HAP-1 (cell line): ENCODE data around the gene SMAD1.

Source experiments
- DNase-seq, 2 experiments: peaks; one replicate each; pipeline ENCODE4 v3.0.0-alpha.2; 2016 to 2020; ENCODE audit warnings: low spot score in 2 of 2
- H3K27me3 ChIP-seq: fragments of 250-450 bp; sonication (Bioruptor Pico); 2 replicates; pipeline ENCODE4 v1.5.1; 2020; ENCODE audit warnings: low read depth, mild to moderate bottlenecking, moderate library complexity
- H3K36me3 ChIP-seq: fragments of 250-450 bp; sonication (Bioruptor Pico); replicated peaks from 2 replicates; pipeline ENCODE4 v1.5.1; 2020; ENCODE audit warnings: mild to moderate bottlenecking
- H3K4me1 ChIP-seq: fragments of 250-450 bp; sonication (Bioruptor Pico); 2 replicates; pipeline ENCODE4 v1.5.1; 2020; ENCODE audit warnings: mild to moderate bottlenecking
- H3K4me3 ChIP-seq: fragments of 250-450 bp; sonication (Bioruptor Pico); 2 replicates; pipeline ENCODE4 v1.5.1; 2020; ENCODE audit warnings: mild to moderate bottlenecking, moderate library complexity
- H3K9me3 ChIP-seq: fragments of 250-450 bp; sonication (Bioruptor Pico); 2 replicates; pipeline ENCODE4 v1.5.1; 2020; ENCODE audit warnings: mild to moderate bottlenecking, moderate library complexity
- in situ Hi-C: fragments of 300-500 bp; cut with MboI; formaldehyde crosslinking; loops from 3 replicates; pipeline ENCODE4 v1.14.3; 2020; ENCODE audit warnings: low sequenced_read_pairs, inconsistent platforms, mixed read lengths

The SMAD1 gene

DNA sequence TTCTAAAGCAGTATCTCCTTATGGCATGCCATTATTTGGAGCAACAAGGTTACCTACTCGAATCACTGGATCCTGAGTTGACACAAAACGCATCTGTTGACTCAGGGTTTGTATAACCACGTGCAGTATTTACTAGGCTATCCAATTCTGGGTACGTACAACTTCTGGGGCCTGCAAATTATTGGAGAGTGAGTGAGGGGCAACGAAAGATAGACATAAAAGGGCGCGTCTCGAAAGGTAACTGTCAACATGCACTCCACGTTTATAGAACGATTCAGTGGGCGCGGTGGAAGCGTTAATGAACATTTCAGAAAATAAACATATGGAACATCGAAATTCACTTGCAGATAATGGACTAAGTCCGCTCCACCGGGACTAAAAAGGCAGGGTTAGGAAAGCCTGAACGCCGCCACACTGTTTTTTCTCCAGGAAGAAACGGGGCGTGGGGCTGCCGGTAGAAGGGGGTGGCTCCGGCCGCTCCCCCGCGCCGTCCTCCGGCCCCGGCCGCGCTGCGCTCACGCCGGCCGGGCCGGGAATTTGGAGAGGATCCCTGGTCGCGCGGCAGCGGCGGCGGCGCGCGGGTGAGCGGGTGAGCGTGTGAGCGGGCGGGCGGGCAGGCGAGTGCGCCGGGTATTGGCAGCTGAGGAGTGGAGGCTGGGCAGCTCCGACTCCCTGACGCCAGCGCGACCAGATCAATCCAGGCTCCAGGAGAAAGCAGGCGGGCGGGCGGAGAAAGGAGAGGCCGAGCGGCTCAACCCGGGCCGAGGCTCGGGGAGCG lies at the start of gene SMAD1:
SMAD1 (plus strand) TSS at position 690 of the 778 bp plus-strand sequence. CDS start 32,761 bp downstream, outside the sequence.
- peaks cover 4% of the 10 kb centered on the region; the same call in 1 of the 2 replicates for H3K36me3 ChIP-seq
- H3K27me3 ChIP-seq, result no peaks in the 10 kb centered on the region
- H3K9me3 ChIP-seq, result no peaks in the 10 kb centered on the region
- DNase-seq, result peak; percentile 73 to 86
- in situ Hi-C loops, result no loop called here
- peaks cover 12% of the 10 kb centered on the region for H3K4me1 ChIP-seq
- H3K4me3 ChIP-seq, result peak within 1 kb of the TSS; percentile 58

DNA sequence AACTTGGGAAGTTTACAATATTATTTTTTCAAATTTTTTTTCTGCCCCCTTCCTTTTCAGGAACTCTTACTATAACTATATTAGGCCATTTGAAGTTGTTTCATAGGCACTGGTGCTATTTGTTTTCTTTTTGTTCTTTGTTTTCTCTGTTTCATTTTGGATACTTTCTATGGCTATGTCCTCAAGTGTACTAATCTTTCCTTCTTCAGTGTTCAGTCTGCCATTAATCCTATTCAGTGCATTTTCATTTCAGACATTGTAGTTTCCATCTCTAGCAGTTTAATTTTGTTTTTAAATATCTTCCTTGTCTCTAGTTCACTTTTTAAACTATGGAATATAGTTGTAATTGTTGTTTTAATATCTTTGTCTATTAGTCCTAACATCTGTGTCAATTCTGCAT lies 48.0 kb upstream of the SMAD1 start:
- peaks cover under 1% of the 10 kb centered on the region; the same call in 1 of the 2 replicates for H3K27me3 ChIP-seq
- H3K4me1 ChIP-seq, result no peaks in the 10 kb centered on the region
- no peak overlapping the region for H3K4me3 ChIP-seq
- no peak for DNase-seq
- in situ Hi-C loops, result no loop called here
- no peaks in the 10 kb centered on the region for H3K36me3 ChIP-seq
- no peaks in the 10 kb centered on the region for H3K9me3 ChIP-seq

- in situ Hi-C loops, result no loop called here
- no peak for DNase-seq
- H3K9me3 ChIP-seq, result no peaks in the 10 kb centered on the region
- H3K4me1 ChIP-seq, result no peaks in the 10 kb centered on the region
- H3K36me3 ChIP-seq, result no peaks in the 10 kb centered on the region
- H3K4me3 ChIP-seq, result no peak overlapping the region
- H3K27me3 ChIP-seq, result no peaks in the 10 kb centered on the region; the same call in 1 of the 2 replicates
Observed at GRCh38 chr4:145435646-145436045, 46.0 kb upstream of the SMAD1 start.

GRCh38 chr4:145436114-145436513 lies 45.5 kb upstream of the SMAD1 start:
- in situ Hi-C loops, result no loop called here
- Histone ChIP-seq H3K9me3 (no peaks in the 10 kb centered on the region), H3K4me1 (no peaks in the 10 kb centered on the region), H3K27me3 (no peaks in the 10 kb centered on the region; the same call in 1 of the 2 replicates), H3K4me3 (no peak overlapping the region), H3K36me3 (no peaks in the 10 kb centered on the region)
- DNase-seq, result no peak

GRCh38 chr4:145436796-145437195 lies 44.9 kb upstream of the SMAD1 start:
- no peak for DNase-seq
- Histone ChIP-seq H3K4me3 (no peak overlapping the region), H3K36me3 (no peaks in the 10 kb centered on the region), H3K9me3 (no peaks in the 10 kb centered on the region), H3K4me1 (no peaks in the 10 kb centered on the region), H3K27me3 (no peaks in the 10 kb centered on the region; the same call in 1 of the 2 replicates)
- in situ Hi-C loops, result no loop called here

DNA sequence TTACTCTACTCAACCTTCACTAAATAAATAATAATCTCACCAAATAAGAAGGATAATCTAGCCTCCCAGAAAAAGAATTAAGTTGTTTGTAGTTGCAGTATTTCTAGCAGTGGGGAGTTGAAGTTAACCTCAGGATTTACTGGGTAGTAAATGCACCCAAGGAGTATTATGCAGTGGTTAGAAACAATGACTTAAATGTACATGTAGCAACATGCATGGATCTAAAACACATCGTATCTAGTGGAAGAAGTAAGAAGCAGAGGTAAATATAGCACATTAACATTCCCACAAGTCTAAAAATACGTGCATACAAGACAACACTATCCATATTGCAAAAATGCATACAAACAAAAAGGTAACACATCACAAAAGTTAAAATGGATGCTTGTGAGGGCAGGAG lies 44.2 kb upstream of the SMAD1 start:
- in situ Hi-C loops, result no loop called here
- no peak overlapping the region for H3K4me3 ChIP-seq
- H3K9me3 ChIP-seq, result no peaks in the 10 kb centered on the region
- H3K27me3 ChIP-seq, result no peaks in the 10 kb centered on the region; the same call in 1 of the 2 replicates
- DNase-seq, result no peak
- H3K36me3 ChIP-seq, result no peaks in the 10 kb centered on the region
- H3K4me1 ChIP-seq, result no peaks in the 10 kb centered on the region

GRCh38 chr4:145438298-145438697 lies 43.4 kb upstream of the SMAD1 start:
- Histone ChIP-seq H3K4me3 (no peak overlapping the region), H3K36me3 (no peaks in the 10 kb centered on the region), H3K9me3 (no peaks in the 10 kb centered on the region), H3K4me1 (no peaks in the 10 kb centered on the region), H3K27me3 (no peaks in the 10 kb centered on the region)
- DNase-seq, result no peak
- in situ Hi-C loops, result no loop called here

- no peak for DNase-seq
- Histone ChIP-seq H3K27me3 (no peaks in the 10 kb centered on the region), H3K4me1 (no peaks in the 10 kb centered on the region), H3K36me3 (no peaks in the 10 kb centered on the region), H3K9me3 (no peaks in the 10 kb centered on the region), H3K4me3 (no peak overlapping the region)
- in situ Hi-C loops, result no loop called here
Observed at GRCh38 chr4:145440292-145441007, 41.2 kb upstream of the SMAD1 start.

DNA sequence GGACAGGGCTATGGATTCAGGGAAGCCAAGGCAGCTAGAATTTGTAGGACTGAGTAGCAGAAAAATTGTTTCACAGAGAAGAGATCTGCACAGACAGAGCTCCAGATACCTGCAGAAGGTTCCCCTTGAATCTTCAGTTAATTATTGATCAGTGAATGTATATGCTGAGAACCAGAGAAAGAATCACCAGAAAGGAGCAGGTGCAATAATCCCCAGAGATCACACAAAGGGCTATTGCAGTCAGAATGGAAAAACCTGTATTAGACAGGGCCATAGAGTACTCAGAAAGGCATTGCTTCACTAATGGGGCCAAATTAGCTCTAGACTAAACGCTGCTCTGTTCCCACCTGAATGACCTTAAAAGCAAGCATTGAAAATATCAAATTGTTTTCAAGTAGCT lies 35.5 kb upstream of the SMAD1 start:
- no peaks in the 10 kb centered on the region for H3K9me3 ChIP-seq
- in situ Hi-C loops, result no loop called here
- no peak for DNase-seq
- H3K36me3 ChIP-seq, result no peaks in the 10 kb centered on the region
- no peaks in the 10 kb centered on the region for H3K4me1 ChIP-seq
- no peaks in the 10 kb centered on the region for H3K27me3 ChIP-seq
- no peak overlapping the region for H3K4me3 ChIP-seq

- H3K9me3 ChIP-seq, result no peaks in the 10 kb centered on the region
- no peaks in the 10 kb centered on the region for H3K36me3 ChIP-seq
- no peaks in the 10 kb centered on the region for H3K4me1 ChIP-seq
- H3K4me3 ChIP-seq, result no peak overlapping the region
- no peaks in the 10 kb centered on the region for H3K27me3 ChIP-seq
- no peak for DNase-seq
- in situ Hi-C loops, result no loop called here
Observed at GRCh38 chr4:145451895-145452294, 29.8 kb upstream of the SMAD1 start.

GRCh38 chr4:145452447-145453162 lies 29.0 kb upstream of the SMAD1 start:
- Histone ChIP-seq H3K9me3 (no peaks in the 10 kb centered on the region), H3K4me1 (no peaks in the 10 kb centered on the region), H3K27me3 (no peaks in the 10 kb centered on the region), H3K36me3 (no peaks in the 10 kb centered on the region), H3K4me3 (no peak overlapping the region)
- DNase-seq, result no peak
- in situ Hi-C loops, result no loop called here

DNA sequence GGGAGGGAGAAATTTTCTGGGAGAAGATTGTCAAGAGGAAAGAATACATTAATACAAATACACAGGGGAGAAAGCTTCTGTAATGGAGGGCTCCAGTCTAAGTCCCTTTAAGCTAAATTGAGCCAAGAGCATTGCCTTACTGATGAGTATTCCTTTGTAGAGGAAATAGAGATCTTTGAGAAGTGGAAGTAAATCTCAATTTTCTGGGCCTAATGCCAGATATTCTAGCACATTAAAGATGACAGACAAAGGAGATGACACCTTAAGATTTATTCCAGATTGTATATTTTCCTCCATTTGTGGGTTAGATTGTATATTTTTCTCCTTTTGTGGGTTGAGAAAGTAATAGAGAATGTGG lies 28.5 kb upstream of the SMAD1 start:
- DNase-seq, result no peak
- in situ Hi-C loops, result no loop called here
- Histone ChIP-seq H3K9me3 (no peaks in the 10 kb centered on the region), H3K4me1 (no peaks in the 10 kb centered on the region), H3K36me3 (no peaks in the 10 kb centered on the region), H3K4me3 (no peak overlapping the region), H3K27me3 (no peaks in the 10 kb centered on the region)

DNA sequence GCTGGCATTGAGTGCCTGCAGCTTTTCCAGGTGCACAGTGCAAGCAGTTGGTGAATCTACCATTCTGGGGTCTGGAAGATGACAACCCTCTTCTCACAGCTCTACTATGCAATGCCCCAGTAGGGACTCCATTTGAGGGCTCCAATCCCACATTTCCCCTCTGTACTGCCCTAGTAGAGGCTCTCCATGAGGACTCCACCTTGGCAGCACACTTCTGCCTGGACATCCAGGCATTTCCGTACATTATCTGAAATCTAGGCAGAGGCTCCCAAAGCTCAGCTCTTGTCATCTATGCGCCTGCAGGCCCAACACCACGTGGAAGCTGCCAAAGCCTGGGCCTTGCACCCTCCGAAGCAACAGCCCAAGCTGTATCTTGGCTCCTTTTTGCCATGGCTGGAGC lies 8.4 kb upstream of the SMAD1 start:
- Histone ChIP-seq H3K4me1 (no peaks in the 10 kb centered on the region), H3K9me3 (no peaks in the 10 kb centered on the region; the same call in 1 of the 2 replicates), H3K27me3 (no peaks in the 10 kb centered on the region), H3K36me3 (no peaks in the 10 kb centered on the region), H3K4me3 (no peak overlapping the region)
- DNase-seq, result no peak
- in situ Hi-C loops, result no loop called here

DNA sequence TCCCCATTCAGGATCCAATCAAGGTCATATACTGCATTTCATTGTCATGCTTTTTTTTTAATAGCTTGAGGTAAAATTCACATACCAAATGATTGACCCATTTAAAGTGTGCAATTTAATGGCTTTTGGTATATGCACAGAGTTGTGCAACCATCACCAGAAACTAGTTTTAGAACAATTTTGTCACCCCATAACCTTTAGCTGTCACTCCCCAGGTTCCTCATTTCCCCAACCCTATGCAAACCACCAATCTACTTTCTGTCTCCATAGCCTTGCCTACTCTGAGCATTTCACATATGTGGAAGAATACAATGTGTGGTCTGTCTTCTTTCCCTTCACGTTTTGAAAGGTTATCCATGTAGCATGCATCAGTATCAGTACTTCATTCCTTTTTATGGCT lies 1.4 kb upstream of the SMAD1 start:
- DNase-seq, result no peak
- Histone ChIP-seq H3K36me3 (peaks cover 4% of the 10 kb centered on the region; the same call in 1 of the 2 replicates), H3K9me3 (no peaks in the 10 kb centered on the region), H3K4me1 (peaks cover 12% of the 10 kb centered on the region), H3K4me3 (no peak overlapping the region), H3K27me3 (no peaks in the 10 kb centered on the region)
- in situ Hi-C loops, result no loop called here
